Ishikawa (cell line): Measurements from ENCODE around the gene RAET1G.

ENCODE experiments used
- CEBPB ChIP-seq: IDR thresholded peaks from 2 replicates; pipeline ENCODE4 v1.6.1; 2012
- CREB1 ChIP-seq: IDR thresholded peaks from 2 replicates; pipeline ENCODE4 v1.6.1; 2012; ENCODE audit warnings: low read depth
- EGR1 ChIP-seq: IDR thresholded peaks from 2 replicates; pipeline ENCODE4 v1.6.1; 2012
- EP300 ChIP-seq: IDR thresholded peaks from 2 replicates; pipeline ENCODE4 v1.6.1; 2012; ENCODE audit warnings: borderline replicate concordance
- MAX ChIP-seq: IDR thresholded peaks from 2 replicates; pipeline ENCODE4 v1.6.1; 2012
- RAD21 ChIP-seq: IDR thresholded peaks from 2 replicates; pipeline ENCODE4 v1.6.1; 2012; ENCODE audit warnings: low read depth
- TAF1 ChIP-seq: IDR thresholded peaks from 2 replicates; pipeline ENCODE4 v1.6.1; 2012; ENCODE audit warnings: low read depth, mild to moderate bottlenecking
- TCF12 ChIP-seq: IDR thresholded peaks from 2 replicates; pipeline ENCODE4 v1.6.1; 2012; ENCODE audit warnings: low read depth

GRCh38 chr6:149915970-149916865 lies 6.7 kb downstream of the RAET1G start:
- no peak for TF ChIP-seq TAF1
- TF ChIP-seq RAD21: no peak
- TF ChIP-seq EP300: no peak
- TF ChIP-seq TCF12: no peak
- TF ChIP-seq MAX: no peak
- no peak for TF ChIP-seq CREB1
- no peak for TF ChIP-seq CEBPB
- TF ChIP-seq EGR1: no peak
